HEK293 (cell line): ENCODE data around the gene PCBP3.

Source experiments
- CTCF ChIA-PET: fragments of 350-600 bp; formaldehyde crosslinking; extraction: SDS; loops from one replicate; lab custom pipeline; 2021; ENCODE audit warnings: antibody characterized with exemption; lab: Yijun Ruan, JAX
- POLR2A ChIA-PET: fragments of 300-600 bp; formaldehyde crosslinking; extraction: SDS; loops from one replicate; lab custom pipeline; 2020; ENCODE audit warnings: antibody characterized with exemption, inconsistent platforms; lab: Yijun Ruan, JAX
- H3K27ac ChIP-seq: fragments of 200-500 bp; sonication (Bioruptor generic); 2 replicates; pipeline ENCODE4 v1.5.1; 2014; ENCODE audit warnings: low read depth, low read length, control low read depth, inconsistent platforms; ENCODE audit errors: extremely low read depth
- H3K36me3 ChIP-seq, 2 experiments: fragments of 200-500 bp in 1 of 2; sonication (Bioruptor generic) in 1 of 2; 1 replicate in 1 of 2; 2 replicates in 1 of 2; pipeline ENCODE4 v1.5.1; 2014 to 2017; ENCODE audit warnings: inconsistent platforms in 2 of 2, low read length in 2 of 2; ENCODE audit not compliant: control insufficient read depth in 2 of 2, insufficient read depth in 1 of 2
- H3K4me1 ChIP-seq: fragments of 200-500 bp; sonication (Bioruptor generic); 2 replicates; pipeline ENCODE4 v1.5.1; 2014; ENCODE audit warnings: mild to moderate bottlenecking, low read length, inconsistent platforms; ENCODE audit not compliant: control insufficient read depth, insufficient read depth
- H3K4me3 ChIP-seq: 2 replicates; pipeline ENCODE4 v1.5.1; 2011; ENCODE audit warnings: low read depth, mild to moderate bottlenecking, control low read depth, low read length, moderate library complexity
- H3K9me3 ChIP-seq: fragments of 200-500 bp; sonication (Bioruptor generic); 2 replicates; pipeline ENCODE4 v1.5.1; 2014; ENCODE audit warnings: low read depth, low read length, inconsistent platforms; ENCODE audit not compliant: control insufficient read depth, insufficient read depth
- MYNN ChIP-seq: fragments of 450-650 bp; formaldehyde crosslinking; IDR thresholded peaks from 2 replicates; pipeline ENCODE4 v1.5.1; 2016; ENCODE audit warnings: missing biosample characterization, missing genetic modification characterization, borderline replicate concordance
- REPIN1 ChIP-seq: fragments of 450-650 bp; formaldehyde crosslinking; IDR thresholded peaks from 2 replicates; pipeline ENCODE4 v1.5.1; 2017; ENCODE audit warnings: missing biosample characterization, missing genetic modification characterization, low read depth
- SETDB1 ChIP-seq: IDR thresholded peaks from one replicate; pipeline ENCODE4 v1.6.1; 2017; ENCODE audit warnings: mild to moderate bottlenecking, low read length, moderate library complexity, mixed read lengths; ENCODE audit not compliant: insufficient read length
- YY2 ChIP-seq: fragments of 450-650 bp; formaldehyde crosslinking; IDR thresholded peaks from 2 replicates; pipeline ENCODE4 v1.5.1; 2016; ENCODE audit warnings: missing biosample characterization, missing genetic modification characterization
- ZBTB10 ChIP-seq: fragments of 450-650 bp; formaldehyde crosslinking; IDR thresholded peaks from 2 replicates; pipeline ENCODE4 v1.5.1; 2016; ENCODE audit warnings: missing biosample characterization, missing genetic modification characterization
- ZBTB21 ChIP-seq: fragments of 450-650 bp; formaldehyde crosslinking; IDR thresholded peaks from 2 replicates; pipeline ENCODE4 v1.5.1; 2017; ENCODE audit warnings: missing biosample characterization, missing genetic modification characterization
- ZBTB48 ChIP-seq: fragments of 450-650 bp; formaldehyde crosslinking; IDR thresholded peaks from 2 replicates; pipeline ENCODE4 v1.5.1; 2016; ENCODE audit warnings: missing biosample characterization, missing genetic modification characterization
- ZNF132 ChIP-seq: fragments of 450-650 bp; formaldehyde crosslinking; IDR thresholded peaks from 2 replicates; pipeline ENCODE4 v1.5.1; 2017; ENCODE audit warnings: missing biosample characterization, missing genetic modification characterization, borderline replicate concordance
- ZNF155 ChIP-seq: fragments of 450-650 bp; formaldehyde crosslinking; IDR thresholded peaks from 2 replicates; pipeline ENCODE4 v1.5.1; 2016; ENCODE audit warnings: missing biosample characterization, missing genetic modification characterization
- ZNF184 ChIP-seq: fragments of 450-650 bp; IDR thresholded peaks from 2 replicates; pipeline ENCODE4 v1.5.1; 2018; ENCODE audit warnings: missing biosample characterization, mild to moderate bottlenecking, missing genetic modification characterization
- ZNF214 ChIP-seq: fragments of 450-650 bp; formaldehyde crosslinking; IDR thresholded peaks from 2 replicates; pipeline ENCODE4 v1.5.1; 2017; ENCODE audit warnings: missing biosample characterization, mild to moderate bottlenecking, missing genetic modification characterization, borderline replicate concordance
- ZNF221 ChIP-seq: fragments of 450-650 bp; formaldehyde crosslinking; IDR thresholded peaks from 2 replicates; pipeline ENCODE4 v1.5.1; 2017; ENCODE audit warnings: missing biosample characterization, missing genetic modification characterization, borderline replicate concordance
- ZNF341 ChIP-seq: fragments of 450-650 bp; formaldehyde crosslinking; IDR thresholded peaks from 2 replicates; pipeline ENCODE4; 2016; ENCODE audit warnings: low read depth, missing biosample characterization, missing genetic modification characterization
- ZNF362 ChIP-seq: fragments of 450-650 bp; formaldehyde crosslinking; IDR thresholded peaks from 2 replicates; pipeline ENCODE4 v1.5.1; 2016; ENCODE audit warnings: missing biosample characterization, missing genetic modification characterization
- ZNF404 ChIP-seq: fragments of 450-650 bp; formaldehyde crosslinking; IDR thresholded peaks from 2 replicates; pipeline ENCODE4 v1.5.1; 2017; ENCODE audit warnings: missing biosample characterization, missing genetic modification characterization
- ZNF658 ChIP-seq: fragments of 450-650 bp; formaldehyde crosslinking; IDR thresholded peaks from 2 replicates; pipeline ENCODE4; 2016; ENCODE audit warnings: missing biosample characterization, missing genetic modification characterization
- ZNF701 ChIP-seq: fragments of 450-650 bp; formaldehyde crosslinking; IDR thresholded peaks from 2 replicates; pipeline ENCODE4 v1.5.1; 2016; ENCODE audit warnings: missing biosample characterization, missing genetic modification characterization
- ZNF76 ChIP-seq: fragments of 450-650 bp; formaldehyde crosslinking; IDR thresholded peaks from 2 replicates; pipeline ENCODE4; 2016; ENCODE audit warnings: low read depth, missing biosample characterization, missing genetic modification characterization, borderline replicate concordance
- ZNF830 ChIP-seq: fragments of 450-650 bp; IDR thresholded peaks from 2 replicates; pipeline ENCODE4 v1.5.0; 2018; ENCODE audit warnings: missing biosample characterization, missing genetic modification characterization, low read depth, mild to moderate bottlenecking, moderate library complexity
- TF ChIP-seq, protein P1 (sequence below): fragments of 450-650 bp; formaldehyde crosslinking; IDR thresholded peaks from 2 replicates; pipeline ENCODE4 v1.5.1; 2017; ENCODE audit warnings: missing biosample characterization, missing genetic modification characterization
- TF ChIP-seq, protein P2 (sequence below): fragments of 450-650 bp; formaldehyde crosslinking; IDR thresholded peaks from 2 replicates; pipeline ENCODE4 v1.5.1; 2017; ENCODE audit warnings: missing biosample characterization, missing genetic modification characterization

Gene PCBP3

DNA sequence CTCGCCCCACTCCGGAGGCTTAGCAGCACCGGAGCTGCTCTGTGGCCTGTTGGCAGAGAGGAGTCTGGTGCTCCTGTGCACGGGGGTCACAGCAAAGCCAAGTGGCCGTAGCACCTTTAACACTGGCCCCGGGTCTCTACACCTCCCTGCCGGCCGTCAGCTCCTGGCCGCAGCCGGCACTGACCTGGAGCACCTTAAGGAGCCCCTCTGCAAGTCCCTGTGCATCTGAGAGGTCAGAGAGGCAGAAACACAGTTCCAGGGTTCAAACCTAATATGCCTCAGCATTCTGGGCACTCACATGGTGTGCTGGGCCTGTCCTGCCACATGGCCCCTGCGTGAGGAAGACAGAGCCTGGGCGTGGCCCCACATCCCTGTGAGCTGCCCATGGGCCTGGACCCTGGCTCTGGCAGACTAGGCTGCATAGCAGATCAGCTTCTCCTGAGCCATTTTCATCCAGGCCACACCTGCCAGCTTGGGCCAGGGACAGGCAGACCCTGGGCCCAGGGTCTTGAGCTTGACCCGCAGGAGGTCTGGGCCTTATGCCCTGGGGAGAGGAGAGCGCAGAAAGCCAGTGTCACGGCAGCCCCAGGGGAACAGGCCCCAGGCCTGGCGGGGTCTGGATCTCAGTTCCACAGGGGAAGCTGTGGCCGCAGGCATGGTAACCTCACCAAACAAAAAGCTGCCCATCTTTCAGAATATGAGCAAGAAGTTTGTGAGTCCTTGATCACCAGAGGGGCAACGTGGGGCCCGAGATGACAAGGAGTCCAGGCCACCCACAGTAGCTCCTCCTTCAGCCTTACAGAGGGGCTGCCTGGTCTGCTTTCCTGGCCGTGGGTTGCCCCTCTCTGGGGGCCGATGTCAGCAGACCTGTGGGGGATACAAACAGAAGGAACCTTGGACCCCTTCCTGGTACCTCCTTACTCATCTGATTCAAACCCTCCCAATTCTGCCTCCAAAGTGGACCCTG, 192.1 kb downstream of the PCBP3 start:
- TF ChIP-seq ZNF658 (tag by site-specific recombination): no peak
- no peak for TF ChIP-seq YY2 (tag by site-specific recombination)
- TF ChIP-seq ZNF132 (tag by site-specific recombination): no peak
- no peak for TF ChIP-seq ZNF341 (tag by site-specific recombination)
- TF ChIP-seq ZNF830: no peak
- no peak for TF ChIP-seq SETDB1
- TF ChIP-seq MYNN (tag by site-specific recombination): no peak
- no peak for TF ChIP-seq ZNF184
- TF ChIP-seq ZNF404 (tag by site-specific recombination): no peak
- TF ChIP-seq ZBTB48 (tag by site-specific recombination): no peak
- no peak for TF ChIP-seq ZBTB21 (tag by site-specific recombination)
- TF ChIP-seq ZNF76: no peak
- TF ChIP-seq, protein P1, sequence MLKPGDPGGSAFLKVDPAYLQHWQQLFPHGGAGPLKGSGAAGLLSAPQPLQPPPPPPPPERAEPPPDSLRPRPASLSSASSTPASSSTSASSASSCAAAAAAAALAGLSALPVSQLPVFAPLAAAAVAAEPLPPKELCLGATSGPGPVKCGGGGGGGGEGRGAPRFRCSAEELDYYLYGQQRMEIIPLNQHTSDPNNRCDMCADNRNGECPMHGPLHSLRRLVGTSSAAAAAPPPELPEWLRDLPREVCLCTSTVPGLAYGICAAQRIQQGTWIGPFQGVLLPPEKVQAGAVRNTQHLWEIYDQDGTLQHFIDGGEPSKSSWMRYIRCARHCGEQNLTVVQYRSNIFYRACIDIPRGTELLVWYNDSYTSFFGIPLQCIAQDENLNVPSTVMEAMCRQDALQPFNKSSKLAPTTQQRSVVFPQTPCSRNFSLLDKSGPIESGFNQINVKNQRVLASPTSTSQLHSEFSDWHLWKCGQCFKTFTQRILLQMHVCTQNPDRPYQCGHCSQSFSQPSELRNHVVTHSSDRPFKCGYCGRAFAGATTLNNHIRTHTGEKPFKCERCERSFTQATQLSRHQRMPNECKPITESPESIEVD (tag by site-specific recombination): no peak
- TF ChIP-seq, protein P2, sequence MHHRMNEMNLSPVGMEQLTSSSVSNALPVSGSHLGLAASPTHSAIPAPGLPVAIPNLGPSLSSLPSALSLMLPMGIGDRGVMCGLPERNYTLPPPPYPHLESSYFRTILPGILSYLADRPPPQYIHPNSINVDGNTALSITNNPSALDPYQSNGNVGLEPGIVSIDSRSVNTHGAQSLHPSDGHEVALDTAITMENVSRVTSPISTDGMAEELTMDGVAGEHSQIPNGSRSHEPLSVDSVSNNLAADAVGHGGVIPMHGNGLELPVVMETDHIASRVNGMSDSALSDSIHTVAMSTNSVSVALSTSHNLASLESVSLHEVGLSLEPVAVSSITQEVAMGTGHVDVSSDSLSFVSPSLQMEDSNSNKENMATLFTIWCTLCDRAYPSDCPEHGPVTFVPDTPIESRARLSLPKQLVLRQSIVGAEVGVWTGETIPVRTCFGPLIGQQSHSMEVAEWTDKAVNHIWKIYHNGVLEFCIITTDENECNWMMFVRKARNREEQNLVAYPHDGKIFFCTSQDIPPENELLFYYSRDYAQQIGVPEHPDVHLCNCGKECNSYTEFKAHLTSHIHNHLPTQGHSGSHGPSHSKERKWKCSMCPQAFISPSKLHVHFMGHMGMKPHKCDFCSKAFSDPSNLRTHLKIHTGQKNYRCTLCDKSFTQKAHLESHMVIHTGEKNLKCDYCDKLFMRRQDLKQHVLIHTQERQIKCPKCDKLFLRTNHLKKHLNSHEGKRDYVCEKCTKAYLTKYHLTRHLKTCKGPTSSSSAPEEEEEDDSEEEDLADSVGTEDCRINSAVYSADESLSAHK (tag by site-specific recombination): no peak
- no peak for TF ChIP-seq ZBTB10 (tag by site-specific recombination)
- TF ChIP-seq ZNF214: no peak
- no peak for TF ChIP-seq REPIN1
- POLR2A ChIA-PET: no interaction called here
- Histone ChIP-seq H3K27ac (no peak overlapping the region), H3K4me1 (no peaks in the 10 kb centered on the region), H3K4me3 (no peak overlapping the region), H3K36me3 (no peaks in the 10 kb centered on the region), H3K9me3 (no peaks in the 10 kb centered on the region)
- CTCF ChIA-PET: interaction anchor here (0.7 to 1.1 kb wide), 3 partner anchors 17 to 87 kb away, joined by 3 read pairs; no protein-coding TSS in a partner anchor

GRCh38 chr21:45836268-45836655, 192.7 kb downstream of the PCBP3 start:
- TF ChIP-seq ZNF221 (tag by site-specific recombination): no peak
- no peak for TF ChIP-seq ZNF362 (tag by site-specific recombination)
- no peak for TF ChIP-seq ZNF701 (tag by site-specific recombination)
- no peak for TF ChIP-seq ZNF155 (tag by site-specific recombination)
- Histone ChIP-seq H3K27ac (no peak overlapping the region), H3K4me1 (no peaks in the 10 kb centered on the region), H3K36me3 (no peaks in the 10 kb centered on the region), H3K4me3 (no peak overlapping the region), H3K9me3 (no peaks in the 10 kb centered on the region)
- CTCF ChIA-PET: interaction anchor here (0.7 kb wide), 1 partner anchor 19 kb away, joined by 3 read pairs; no protein-coding TSS in a partner anchor
- POLR2A ChIA-PET: no interaction called here
